ENCODE results near the gene SUSD1.

DNA sequence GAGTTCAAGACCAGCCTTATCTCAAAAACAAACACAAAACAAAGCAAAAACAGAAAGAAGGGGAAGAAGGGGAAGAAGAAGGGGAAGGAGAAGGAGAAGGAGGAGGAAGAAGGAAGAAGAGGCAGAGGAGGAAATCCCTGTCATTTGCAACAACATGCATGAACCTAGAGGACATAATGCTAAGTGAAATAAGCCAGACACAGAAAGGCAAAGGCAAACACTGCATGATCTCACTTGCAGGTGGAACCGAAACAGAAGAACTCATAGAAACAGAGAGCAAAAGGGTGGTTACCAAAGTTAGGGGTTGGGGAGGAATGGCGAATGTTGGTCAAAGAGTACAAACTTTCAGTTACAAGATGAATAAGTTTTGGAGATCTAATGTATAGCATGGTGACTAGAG, 143.1 kb downstream of the SUSD1 start:
- TF ChIP-seq CTCF (IDR thresholded peaks at IDR 0.05), result no peak
- TF ChIP-seq POLR2AphosphoS5 (IDR thresholded peaks at IDR 0.05), result no peak

Data from stomach (tissue), 4 donors.